ENCODE data around the gene CNTNAP2.
"Not testable (repeated sequence)": the region's sequence is repeated elsewhere in the genome, so short reads cannot be mapped to it uniquely, and the experiment has no call there.

The CNTNAP2 gene

GRCh38 chr7:146172112-146172511, 55.5 kb downstream of the CNTNAP2 start:
- DNase-seq, result no peak

GRCh38 chr7:146175716-146176115, 59.1 kb downstream of the CNTNAP2 start:
- DNase-seq, result no peak

GRCh38 chr7:146176860-146177259, 60.3 kb downstream of the CNTNAP2 start:
- no peak for DNase-seq

GRCh38 chr7:146177301-146177700, 60.7 kb downstream of the CNTNAP2 start:
- DNase-seq, result no peak

- DNase-seq, result no peak
Measured at GRCh38 chr7:146185844-146186243, 69.2 kb downstream of the CNTNAP2 start.

GRCh38 chr7:146191428-146191827, 74.8 kb downstream of the CNTNAP2 start:
- not testable (repeated sequence) for DNase-seq

- DNase-seq, result no peak
Measured at GRCh38 chr7:146201945-146202344, 85.3 kb downstream of the CNTNAP2 start.

- no peak for DNase-seq
Measured at GRCh38 chr7:146206270-146206669, 89.7 kb downstream of the CNTNAP2 start.

- DNase-seq, result no peak
Measured at GRCh38 chr7:146208492-146208891, 91.9 kb downstream of the CNTNAP2 start.

GRCh38 chr7:146214842-146215241, 98.2 kb downstream of the CNTNAP2 start:
- no peak for DNase-seq

GRCh38 chr7:146216396-146217041, 99.9 kb downstream of the CNTNAP2 start:
- no peak for DNase-seq

GRCh38 chr7:146223851-146224250, 107.2 kb downstream of the CNTNAP2 start:
- DNase-seq, result no peak

- DNase-seq, result no peak
Measured at GRCh38 chr7:146232604-146233003, 116.0 kb downstream of the CNTNAP2 start.

GRCh38 chr7:146235195-146235594, 118.6 kb downstream of the CNTNAP2 start:
- DNase-seq, result no peak

GRCh38 chr7:146242661-146243060, 126.1 kb downstream of the CNTNAP2 start:
- no peak for DNase-seq

GRCh38 chr7:146247991-146248390, 131.4 kb downstream of the CNTNAP2 start:
- DNase-seq, result not testable (repeated sequence)

- DNase-seq, result not testable (repeated sequence)
Measured at GRCh38 chr7:146248744-146249143, 132.1 kb downstream of the CNTNAP2 start.

- no peak for DNase-seq
Measured at GRCh38 chr7:146249272-146249671, 132.7 kb downstream of the CNTNAP2 start.

- no peak for DNase-seq
Measured at GRCh38 chr7:146255609-146256008, 139.0 kb downstream of the CNTNAP2 start.

- no peak for DNase-seq
Measured at GRCh38 chr7:146262527-146262926, 145.9 kb downstream of the CNTNAP2 start.

GRCh38 chr7:146276888-146277287, 160.3 kb downstream of the CNTNAP2 start:
- no peak for DNase-seq

GRCh38 chr7:146285418-146285817, 168.8 kb downstream of the CNTNAP2 start:
- no peak for DNase-seq

GRCh38 chr7:146290746-146291145, 174.1 kb downstream of the CNTNAP2 start:
- no peak for DNase-seq

- DNase-seq, result no peak
Measured at GRCh38 chr7:146291900-146292299, 175.3 kb downstream of the CNTNAP2 start.

GRCh38 chr7:146296028-146296427, 179.4 kb downstream of the CNTNAP2 start:
- no peak for DNase-seq

Measured in NCI-H2171 (cell line).